Muscle layer of colon (tissue), 2 donors: ENCODE measurements around the gene THUMPD1.
A peak's percentile ranks its signal among the peaks of the same experiment; 100 is the strongest.

Experiments used
- H3K27ac ChIP-seq: one replicate; pipeline ENCODE4 v1.7.0; 2013; ENCODE audit warnings: low read depth, mild to moderate bottlenecking, low read length, moderate library complexity
- H3K27me3 ChIP-seq, 2 donors: one replicate each; pipeline ENCODE4 v1.7.0; 2013; ENCODE audit warnings: low read length in 2 of 2, mild to moderate bottlenecking in 2 of 2; ENCODE audit not compliant: insufficient read depth in 2 of 2, control insufficient read depth in 1 of 2
- H3K36me3 ChIP-seq: one replicate; pipeline ENCODE4 v1.7.0; 2013; ENCODE audit warnings: mild to moderate bottlenecking, low read length; ENCODE audit not compliant: insufficient read depth
- H3K4me1 ChIP-seq: one replicate; pipeline ENCODE4 v1.7.0; 2013; ENCODE audit warnings: mild to moderate bottlenecking, low read length; ENCODE audit not compliant: insufficient read depth
- H3K4me3 ChIP-seq, 2 donors: one replicate each; pipeline ENCODE4 v1.7.0; 2013; ENCODE audit warnings: low read length in 2 of 2, low read depth in 1 of 2, mild to moderate bottlenecking in 1 of 2, moderate library complexity in 1 of 2
- H3K9ac ChIP-seq: one replicate; pipeline ENCODE4 v1.7.0; 2013; ENCODE audit warnings: low read length
- H3K9me3 ChIP-seq: one replicate; pipeline ENCODE4 v1.7.0; 2013; ENCODE audit warnings: mild to moderate bottlenecking, low read length
- donor health status: abdominal sarcoma.
- donor health status: Adenocarcinoma of cecum.

THUMPD1 gene

DNA sequence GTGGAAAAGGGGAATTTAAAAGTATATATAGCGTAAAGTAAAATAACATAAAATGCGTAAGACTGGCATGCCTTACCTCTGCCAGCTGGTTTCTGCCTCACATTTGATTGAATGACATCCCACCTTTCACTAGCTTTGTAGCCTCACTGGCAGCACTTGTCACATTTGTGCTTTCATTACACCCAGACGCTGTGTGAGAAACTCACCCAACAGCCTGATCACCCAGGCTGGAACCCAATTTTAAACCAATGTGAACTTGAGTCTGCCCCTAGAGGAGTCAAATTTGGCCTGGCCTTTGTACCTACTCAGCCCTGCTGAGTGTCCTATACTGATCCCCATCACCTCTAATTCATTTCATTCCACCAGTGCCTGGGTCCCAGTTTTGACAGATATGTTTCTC is 4.8 kb upstream of the THUMPD1 start:
- H3K27me3 ChIP-seq, result no peaks in the 10 kb centered on the region
- H3K36me3 ChIP-seq, result no peaks in the 10 kb centered on the region
- no peak overlapping the region for H3K9ac ChIP-seq

GRCh38 chr16:20744922-20745440 is 3.4 kb upstream of the THUMPD1 start:
- Histone ChIP-seq H3K27ac (no peak overlapping the region), H3K27me3 (no peaks in the 10 kb centered on the region), H3K4me1 (peaks cover 10% of the 10 kb centered on the region), H3K36me3 (no peaks in the 10 kb centered on the region), H3K9me3 (no peaks in the 10 kb centered on the region), H3K9ac (no peak overlapping the region), H3K4me3 (no peak overlapping the region)

More for the DNA sequence above, 4.8 kb upstream of the THUMPD1 start:
- Histone ChIP-seq H3K4me3 (no peak overlapping the region), H3K27ac (no peak overlapping the region), H3K9me3 (no peaks in the 10 kb centered on the region), H3K4me1 (peaks cover 4% of the 10 kb centered on the region)

DNA sequence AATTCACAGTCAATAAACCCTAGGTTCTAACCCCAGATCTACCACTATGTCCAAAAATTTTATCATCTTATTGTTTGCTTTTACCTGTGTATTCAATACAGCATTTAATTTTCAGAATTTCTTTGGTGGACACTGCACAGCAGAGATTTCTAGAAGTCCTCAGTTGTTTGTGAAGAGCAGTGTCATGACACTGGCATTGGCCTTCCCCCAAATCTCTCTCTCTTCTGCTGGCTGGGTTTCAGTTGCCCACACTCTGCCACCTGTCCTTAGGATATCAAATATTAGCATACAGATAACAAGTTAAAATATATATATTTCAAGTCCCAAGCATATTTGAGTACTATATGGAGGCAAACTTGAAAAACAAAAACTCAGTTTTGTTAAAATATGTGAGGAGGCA is 2.0 kb upstream of the THUMPD1 start:
- H3K4me1 ChIP-seq, result peaks cover 13% of the 10 kb centered on the region
- H3K27me3 ChIP-seq, result no peaks in the 10 kb centered on the region
- H3K9ac ChIP-seq, result no peak overlapping the region
- peaks cover 3% of the 10 kb centered on the region for H3K36me3 ChIP-seq
- H3K27ac ChIP-seq, result no peak overlapping the region
- H3K4me3 ChIP-seq, result no peak overlapping the region
- no peaks in the 10 kb centered on the region for H3K9me3 ChIP-seq

- Histone ChIP-seq H3K9me3 (no peaks in the 10 kb centered on the region), H3K27me3 (no peaks in the 10 kb centered on the region), H3K9ac (peak overlapping the region; percentile 49), H3K27ac (peak overlapping the region; percentile 57), H3K4me1 (peaks cover 13% of the 10 kb centered on the region), H3K36me3 (peaks cover 25% of the 10 kb centered on the region), H3K4me3 (peak overlapping the region; percentile 62 to 93)
Measured at GRCh38 chr16:20740901-20741521, 607 bp downstream of the THUMPD1 start.

GRCh38 chr16:20740007-20740883 is 1.4 kb downstream of the THUMPD1 start:
- Histone ChIP-seq H3K9ac (peak overlapping the region; percentile 49), H3K4me3 (peak overlapping the region; percentile 62 to 93), H3K27me3 (no peaks in the 10 kb centered on the region), H3K9me3 (no peaks in the 10 kb centered on the region), H3K4me1 (peaks cover 13% of the 10 kb centered on the region), H3K36me3 (peaks cover 29% of the 10 kb centered on the region), H3K27ac (peak overlapping the region; percentile 57)

DNA sequence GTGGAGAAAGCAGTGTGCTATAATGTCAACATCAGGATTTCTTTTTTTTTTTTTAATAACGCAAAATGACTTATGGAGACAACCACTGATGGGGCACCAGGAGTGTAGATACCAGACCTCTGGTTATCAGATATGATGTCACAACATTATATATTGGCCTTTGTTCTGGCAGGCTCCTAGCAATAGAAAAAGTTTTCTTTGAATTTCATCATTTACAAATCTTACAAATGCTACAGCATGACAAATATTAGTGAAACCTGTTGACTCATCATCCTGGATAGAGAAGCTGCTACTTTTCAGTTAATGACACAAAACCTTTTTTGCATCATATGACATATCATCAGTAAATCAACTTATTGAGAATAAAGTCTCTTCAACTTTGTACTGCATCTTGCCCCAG is 6.1 kb downstream of the THUMPD1 start:
- Histone ChIP-seq H3K4me3 (no peak overlapping the region), H3K4me1 (peaks cover 8% of the 10 kb centered on the region), H3K27ac (no peak overlapping the region), H3K27me3 (no peaks in the 10 kb centered on the region), H3K9me3 (no peaks in the 10 kb centered on the region), H3K9ac (no peak overlapping the region), H3K36me3 (peaks cover 29% of the 10 kb centered on the region)

DNA sequence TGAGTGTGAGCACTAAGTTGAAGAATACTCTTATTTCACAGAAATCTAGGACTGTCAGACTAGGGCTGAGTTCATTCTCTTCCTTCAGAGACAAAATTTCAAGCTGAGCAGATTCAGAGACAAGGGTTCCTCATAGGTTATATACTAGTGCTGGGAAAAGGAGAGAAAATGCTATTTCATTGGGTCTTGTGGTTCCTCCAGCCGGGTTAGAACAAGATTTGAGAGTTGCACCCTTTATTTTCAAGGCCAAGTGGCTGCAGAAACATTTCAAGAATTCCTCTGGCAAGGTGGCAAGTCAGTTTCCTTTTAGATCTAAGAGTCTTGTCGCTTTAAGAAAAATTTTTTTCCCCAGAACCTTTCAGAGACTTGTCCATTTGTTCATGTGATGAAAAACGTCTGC is 6.8 kb downstream of the THUMPD1 start:
- no peak overlapping the region for H3K27ac ChIP-seq
- peaks cover 29% of the 10 kb centered on the region for H3K36me3 ChIP-seq
- H3K27me3 ChIP-seq, result no peaks in the 10 kb centered on the region
- H3K4me3 ChIP-seq, result no peak overlapping the region
- peaks cover 1% of the 10 kb centered on the region for H3K4me1 ChIP-seq
- H3K9me3 ChIP-seq, result no peaks in the 10 kb centered on the region
- H3K9ac ChIP-seq, result no peak overlapping the region

DNA sequence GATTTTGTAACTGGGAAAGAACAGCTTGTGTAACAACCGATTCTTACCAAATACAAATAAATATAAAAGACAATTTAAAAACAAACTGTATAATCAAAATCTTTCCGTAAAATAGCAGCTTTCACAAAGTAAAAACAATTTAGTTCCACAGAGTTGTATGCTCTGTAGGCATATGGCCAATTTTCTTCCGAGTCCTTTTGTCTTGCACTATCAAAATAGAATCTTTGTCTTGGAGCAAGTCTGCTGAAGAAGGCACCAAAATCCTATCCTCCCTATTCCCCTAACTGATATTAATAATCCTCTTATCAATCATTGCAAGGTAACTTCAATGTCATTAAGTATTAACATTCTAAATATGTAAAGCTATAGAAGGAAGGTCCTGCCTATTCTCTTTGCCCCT is 7.6 kb downstream of the THUMPD1 start:
- H3K9ac ChIP-seq, result no peak overlapping the region
- no peak overlapping the region for H3K4me3 ChIP-seq
- H3K27me3 ChIP-seq, result no peaks in the 10 kb centered on the region
- no peaks in the 10 kb centered on the region for H3K9me3 ChIP-seq
- peaks cover 29% of the 10 kb centered on the region for H3K36me3 ChIP-seq
- H3K27ac ChIP-seq, result no peak overlapping the region
- H3K4me1 ChIP-seq, result no peaks in the 10 kb centered on the region

DNA sequence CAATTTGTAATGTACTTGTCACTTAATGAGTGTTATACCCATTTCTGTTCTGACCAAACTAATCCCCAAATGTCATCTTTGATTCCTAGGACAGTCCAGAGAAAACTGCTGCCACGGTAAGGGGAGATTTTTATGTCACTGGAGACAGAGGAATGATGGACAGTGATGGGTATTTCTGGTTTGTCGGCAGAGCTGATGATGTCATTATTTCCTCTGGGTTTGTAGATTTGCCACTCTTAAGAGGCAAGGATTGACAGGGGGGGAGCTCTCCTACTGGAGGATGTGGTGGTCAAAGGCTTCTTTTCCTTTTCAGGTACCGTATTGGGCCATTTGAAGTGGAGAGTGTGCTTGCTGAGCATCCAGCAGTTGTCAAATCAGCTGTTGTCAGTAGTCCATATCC is 12.5 kb downstream of the THUMPD1 start:
- H3K36me3 ChIP-seq, result no peaks in the 10 kb centered on the region
- H3K4me1 ChIP-seq, result no peaks in the 10 kb centered on the region
- no peak overlapping the region for H3K9ac ChIP-seq
- no peak overlapping the region for H3K27ac ChIP-seq
- no peaks in the 10 kb centered on the region for H3K27me3 ChIP-seq
- no peaks in the 10 kb centered on the region for H3K9me3 ChIP-seq
- H3K4me3 ChIP-seq, result no peak overlapping the region

DNA sequence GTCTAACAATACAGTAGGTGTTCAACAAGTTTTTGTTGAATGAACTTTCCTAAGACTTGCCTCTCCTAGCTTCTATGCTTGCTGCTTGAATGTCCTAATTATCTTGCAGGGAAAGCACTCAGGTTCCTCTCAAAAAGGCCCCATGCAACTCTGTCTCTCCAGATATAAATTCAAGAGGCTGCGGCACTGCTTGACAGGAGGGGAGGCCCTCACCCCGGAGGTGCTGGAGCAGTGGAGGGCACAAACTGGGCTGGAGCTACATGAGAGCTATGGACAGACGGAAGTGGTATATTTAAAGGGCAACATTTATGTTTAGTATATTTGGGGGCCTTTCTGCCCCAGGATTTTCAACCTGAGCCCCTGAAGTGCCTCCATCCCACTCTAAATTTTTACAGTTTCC is 14.4 kb downstream of the THUMPD1 start:
- no peaks in the 10 kb centered on the region for H3K4me1 ChIP-seq
- H3K36me3 ChIP-seq, result no peaks in the 10 kb centered on the region
- H3K9me3 ChIP-seq, result no peaks in the 10 kb centered on the region

DNA sequence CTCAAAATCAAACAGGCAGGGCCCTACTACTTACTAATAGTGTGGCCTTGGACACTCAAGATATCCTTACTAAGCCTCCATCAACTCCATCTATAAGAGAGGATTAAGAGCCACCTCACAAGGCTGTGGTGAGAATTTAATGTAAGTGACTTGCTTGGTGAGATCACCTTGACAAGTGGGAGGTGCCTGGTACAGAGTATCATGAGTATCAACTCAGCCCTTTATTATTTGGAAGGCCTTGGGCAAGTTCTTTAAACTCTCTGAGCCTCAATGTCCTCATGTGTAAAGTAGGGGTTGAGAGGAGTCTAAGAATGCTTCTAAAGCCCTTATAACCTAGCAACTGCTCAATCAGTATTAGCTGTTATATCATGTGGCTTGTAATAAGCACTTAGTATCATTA is 15.0 kb downstream of the THUMPD1 start:
- Histone ChIP-seq H3K9me3 (no peaks in the 10 kb centered on the region), H3K27ac (no peak overlapping the region), H3K9ac (no peak overlapping the region), H3K4me1 (no peaks in the 10 kb centered on the region), H3K4me3 (no peak overlapping the region), H3K27me3 (no peaks in the 10 kb centered on the region), H3K36me3 (no peaks in the 10 kb centered on the region)

More for the DNA sequence above, 14.4 kb downstream of the THUMPD1 start:
- no peak overlapping the region for H3K4me3 ChIP-seq
- no peaks in the 10 kb centered on the region for H3K27me3 ChIP-seq
- no peak overlapping the region for H3K9ac ChIP-seq
- H3K27ac ChIP-seq, result no peak overlapping the region
